Breast epithelium (tissue), 4 donors: ENCODE measurements around the gene NAV1. TPM values are rescaled to one million over a fixed set of nuclear protein-coding genes. Genes with fewer than 3 reads are reported as not detected.

Source experiments
- DNase-seq, 2 donors: peaks; one replicate each; pipeline ENCODE4 v3.0.0-alpha.2; 2019; ENCODE audit warnings: low spot score in 2 of 2
- H3K27ac ChIP-seq, 2 donors: fragments of 200-600 bp; sonication (generic) in 1 of 2; one replicate each; pipeline ENCODE4 v1.5.1; 2016 to 2019; ENCODE audit warnings: mild to moderate bottlenecking in 1 of 2
- H3K27me3 ChIP-seq, 2 donors: fragments of 200-600 bp; sonication (generic) in 1 of 2; one replicate each; pipeline versions ENCODE4 v1.5.1 to v1.6.0; 2017 to 2019; ENCODE audit warnings: control low read depth in 1 of 2, mild to moderate bottlenecking in 1 of 2
- H3K36me3 ChIP-seq: fragments of 200-600 bp; one replicate; pipeline ENCODE4 v1.5.1; 2019
- H3K4me1 ChIP-seq, 2 donors: fragments of 200-600 bp; sonication (generic); one replicate each; pipeline ENCODE4 v1.5.1; 2016 to 2019; ENCODE audit warnings: control low read depth in 1 of 2
- H3K4me3 ChIP-seq, 3 donors: fragments of 200-600 bp; sonication (generic); 1 replicate in 2 of 3; 2 replicates in 1 of 3; pipeline ENCODE4 v1.5.1; 2016 to 2019; ENCODE audit warnings: mild to moderate bottlenecking in 3 of 3, moderate library complexity in 2 of 3
- H3K9me3 ChIP-seq, 2 donors: fragments of 200-600 bp; sonication (generic) in 1 of 2; one replicate each; pipeline ENCODE4 v1.5.1; 2016 to 2019; ENCODE audit warnings: control low read depth in 1 of 2
- CTCF ChIP-seq, 3 donors: fragments of 450-650 bp; IDR thresholded peaks; one replicate each; pipeline ENCODE4 v1.5.1; 2016 to 2017; ENCODE audit warnings: antibody characterized with exemption in 3 of 3, mild to moderate bottlenecking in 3 of 3, moderate library complexity in 3 of 3
- POLR2A ChIP-seq: fragments of 450-650 bp; IDR thresholded peaks from one replicate; pipeline ENCODE4 v1.6.1; 2016; ENCODE audit warnings: antibody characterized with exemption, mild to moderate bottlenecking, moderate library complexity
- POLR2AphosphoS5 ChIP-seq, 3 donors: sonication (generic); formaldehyde crosslinking; IDR thresholded peaks; one replicate each; pipeline ENCODE4 v1.6.1; 2017; ENCODE audit warnings: antibody characterized with exemption in 3 of 3
- intact Hi-C: fragments of 100-400 bp; cut with DNase I; formaldehyde crosslinking; loops from one replicate; pipeline ENCODE4 v1.15.1; 2023; ENCODE audit warnings: low total_unique reads
- total RNA-seq, 3 donors: library from RNA; depleted of rRNA; stranded (reverse); fragments of >200 nt; gene quantifications; one replicate each; pipeline ENCODE4 v1.1.0, GENCODE V29; 2016

NAV1 gene
- total RNA-seq, 3 donors from 2014 or later: 11.3 to 31.5 (median 22.7) TPM

- no peak for TF ChIP-seq POLR2AphosphoS5 (IDR thresholded peaks at IDR 0.05)
- no peak for TF ChIP-seq POLR2A
- TF ChIP-seq CTCF (IDR thresholded peaks at IDR 0.05): no peak
- Histone ChIP-seq H3K4me1 (no peaks in the 10 kb centered on the region), H3K4me3 (no peak overlapping the region), H3K27me3 (no peaks in the 10 kb centered on the region), H3K9me3 (no peaks in the 10 kb centered on the region), H3K27ac (no peak overlapping the region), H3K36me3 (no peaks in the 10 kb centered on the region)
- intact Hi-C loops: no loop called here
- no peak for DNase-seq
These were observed 45.7 kb downstream of the NAV1 start for GRCh38 chr1:201584471-201585092.

GRCh38 chr1:201585093-201585483, 46.2 kb downstream of the NAV1 start:
- no peak for TF ChIP-seq CTCF (IDR thresholded peaks at IDR 0.05)
- TF ChIP-seq POLR2A: no peak
- no peak for TF ChIP-seq POLR2AphosphoS5 (IDR thresholded peaks at IDR 0.05)
- Histone ChIP-seq H3K36me3 (no peaks in the 10 kb centered on the region), H3K27ac (no peak overlapping the region)

GRCh38 chr1:201585901-201586300, 47.0 kb downstream of the NAV1 start:
- intact Hi-C loops: no loop called here
- Histone ChIP-seq H3K36me3 (no peaks in the 10 kb centered on the region), H3K4me1 (no peaks in the 10 kb centered on the region), H3K27ac (no peak overlapping the region), H3K9me3 (no peaks in the 10 kb centered on the region), H3K27me3 (no peaks in the 10 kb centered on the region), H3K4me3 (no peak overlapping the region)
- no peak for DNase-seq
- TF ChIP-seq CTCF (IDR thresholded peaks at IDR 0.05) (no peak), POLR2AphosphoS5 (IDR thresholded peaks at IDR 0.05) (no peak), POLR2A (no peak)

More at GRCh38 chr1:201585093-201585483, 46.2 kb downstream of the NAV1 start:
- Histone ChIP-seq H3K27me3 (no peaks in the 10 kb centered on the region), H3K4me3 (no peak overlapping the region), H3K4me1 (no peaks in the 10 kb centered on the region), H3K9me3 (no peaks in the 10 kb centered on the region)
- no peak for DNase-seq
- intact Hi-C loops: no loop called here

GRCh38 chr1:201586806-201587205, 47.9 kb downstream of the NAV1 start:
- intact Hi-C loops: no loop called here
- Histone ChIP-seq H3K36me3 (no peaks in the 10 kb centered on the region), H3K27ac (no peak overlapping the region), H3K9me3 (no peaks in the 10 kb centered on the region), H3K4me3 (no peak overlapping the region), H3K27me3 (no peaks in the 10 kb centered on the region), H3K4me1 (no peaks in the 10 kb centered on the region)
- TF ChIP-seq CTCF (IDR thresholded peaks at IDR 0.05) (no peak), POLR2A (no peak), POLR2AphosphoS5 (IDR thresholded peaks at IDR 0.05) (no peak)
- no peak for DNase-seq

- no peak for DNase-seq
- intact Hi-C loops: no loop called here
- Histone ChIP-seq H3K4me1 (no peaks in the 10 kb centered on the region), H3K4me3 (no peak overlapping the region), H3K27me3 (no peaks in the 10 kb centered on the region), H3K27ac (no peak overlapping the region), H3K36me3 (no peaks in the 10 kb centered on the region), H3K9me3 (no peaks in the 10 kb centered on the region)
- no peak for TF ChIP-seq POLR2A
- TF ChIP-seq CTCF (IDR thresholded peaks at IDR 0.05): no peak
- TF ChIP-seq POLR2AphosphoS5 (IDR thresholded peaks at IDR 0.05): no peak
These were observed 48.8 kb downstream of the NAV1 start for GRCh38 chr1:201587729-201588128.

Other genes with a start within 250 kb of the NAV1 start
- 1 to 10 TPM in 2 of 3 donors, not detected in 1; 1.3 to 2.6 TPM for gene TNNT2, start 161.4 kb upstream of the NAV1 start, total RNA-seq
- 10 to 100 TPM in 2 of 3 donors, not detected in 1; 13.1 to 18.0 TPM for gene LAD1, start 139.8 kb upstream of the NAV1 start, total RNA-seq
- under 1 TPM in 2 of 3 donors, not detected in 1; 0.15 to 0.66 TPM for gene TNNI1, start 117.4 kb upstream of the NAV1 start, total RNA-seq
- 100 to 1,000 TPM in 1 of 3 donors, 10 to 100 TPM in 2; 65.7 to 116 (median 92.7) TPM for gene PHLDA3, start 69.9 kb upstream of the NAV1 start, total RNA-seq
- gene CSRP1, start 32.0 kb upstream of the NAV1 start, total RNA-seq: 1,000 to 10,000 TPM in 1 of 3 donors, 100 to 1,000 TPM in 2; 186 to 1,491 (median 767) TPM